K562 (cell line): ENCODE results near the gene RAPGEF5. TPM values are rescaled to one million over a fixed set of nuclear protein-coding genes. Genes with fewer than 3 reads are reported as not detected.

Experiments used
- ATAC-seq: fragments of 200-7000 bp; cut with Tn5 transposase; 3 replicates; pipeline ENCODE4 v1.9.1; 2020; ENCODE audit warnings: moderate library complexity
- BruUV-seq: library from RNA; stranded (reverse); fragments of 400-500 nt; replicated peaks from 2 replicates; lab custom pipeline; 2021; lab: Mats Ljungman, UMichigan
- CTCF ChIA-PET: fragments of 300-600 bp; formaldehyde crosslinking; extraction: SDS; loops from one replicate; lab custom pipeline; 2021; ENCODE audit warnings: low intra/inter-chr PET ratio; lab: Yijun Ruan, JAX
- POLR2A ChIA-PET: fragments of 300-600, 350-650 bp; sonication (Branson Sonifier 250); formaldehyde crosslinking; extraction: SDS; loops from one replicate; lab custom pipeline; 2021; ENCODE audit warnings: antibody characterized with exemption, inconsistent platforms; lab: Yijun Ruan, JAX
- DNase-seq, 4 experiments: peaks; one replicate each; pipeline versions ENCODE4 v3.0.0 to v3.0.0-alpha.2; 2011 to 2018; ENCODE audit warnings: low spot score in 3 of 4, mixed read lengths in 3 of 4; ENCODE audit errors: extremely low read depth in 1 of 4
- FAIRE-seq: peaks from 2 replicates; lab custom pipeline; 2011; peaks lifted over from hg19 to GRCh38; lab: Jason Lieb, UNC
- H2AFZ ChIP-seq: 2 replicates; pipeline ENCODE4 v1.6.0; 2011; ENCODE audit warnings: low read depth, low read length, control low read depth, inconsistent platforms
- H3K27ac ChIP-seq: fragments of 200-600 bp; 3 replicates; pipeline ENCODE4 v1.8.0; 2011; ENCODE audit warnings: low read depth, mild to moderate bottlenecking, control low read depth, inconsistent platforms, low read length, moderate library complexity, mixed read lengths; ENCODE audit errors: extremely low read depth
- H3K27me3 ChIP-seq, 2 experiments: fragments of 300-600 bp in 1 of 2; 2 replicates in 1 of 2; 3 replicates in 1 of 2; pipeline versions ENCODE4 v1.6.0 to v1.8.0; 2011; ENCODE audit warnings: inconsistent platforms in 2 of 2, low read length in 2 of 2, mild to moderate bottlenecking in 1 of 2, mixed read lengths in 1 of 2, moderate library complexity in 1 of 2; ENCODE audit not compliant: control insufficient read depth in 2 of 2, insufficient read depth in 2 of 2
- H3K36me3 ChIP-seq: fragments of 300-600 bp; 3 replicates; pipeline ENCODE4 v1.8.0; 2011; ENCODE audit warnings: mild to moderate bottlenecking, low read length, inconsistent platforms; ENCODE audit not compliant: control insufficient read depth, insufficient read depth
- H3K4me1 ChIP-seq, 2 experiments: fragments of 200-600 bp in 1 of 2; replicated peaks in 1 of 2; 2 replicates in 1 of 2; 3 replicates in 1 of 2; pipeline versions ENCODE4 v1.5.1 to v1.8.0; 2011; ENCODE audit warnings: inconsistent platforms in 2 of 2, low read length in 2 of 2, mild to moderate bottlenecking in 1 of 2, mixed read lengths in 1 of 2, moderate library complexity in 1 of 2; ENCODE audit not compliant: control insufficient read depth in 2 of 2, insufficient read depth in 2 of 2
- H3K4me2 ChIP-seq: 2 replicates; pipeline ENCODE4 v1.6.1; 2011; ENCODE audit warnings: low read length, control low read depth, inconsistent platforms, mixed read lengths; ENCODE audit not compliant: insufficient read depth
- H3K4me3 ChIP-seq: fragments of 200-600 bp; sonication (generic), shearing (Covaris generic); 2 replicates; pipeline ENCODE4 v1.5.1; 2016; ENCODE audit warnings: control low read depth, inconsistent platforms
- H3K79me2 ChIP-seq: fragments of 200-600 bp; 3 replicates; pipeline ENCODE4 v1.8.0; 2011; ENCODE audit warnings: low read length, inconsistent platforms; ENCODE audit not compliant: control insufficient read depth, insufficient read depth
- H3K9ac ChIP-seq, 2 experiments: 2 replicates each; pipeline versions ENCODE4 v1.6.0 to v1.6.1; 2011; ENCODE audit warnings: low read depth in 2 of 2, low read length in 2 of 2, control low read depth in 1 of 2, inconsistent platforms in 1 of 2, mild to moderate bottlenecking in 1 of 2, mixed read lengths in 1 of 2; ENCODE audit not compliant: insufficient read depth in 1 of 2
- H3K9me1 ChIP-seq: one replicate; pipeline ENCODE4 v1.6.0; 2011; ENCODE audit warnings: inconsistent platforms, mild to moderate bottlenecking, low read length, moderate library complexity; ENCODE audit not compliant: control insufficient read depth, insufficient read depth
- H3K9me3 ChIP-seq: replicated peaks from 2 replicates; pipeline ENCODE4 v1.5.1; 2011; ENCODE audit warnings: low read depth, low read length, inconsistent platforms; ENCODE audit not compliant: control insufficient read depth, insufficient read depth
- H4K20me1 ChIP-seq: replicated peaks from 2 replicates; pipeline ENCODE4 v1.6.1; 2011; ENCODE audit warnings: low read length, inconsistent platforms, mixed read lengths; ENCODE audit not compliant: control insufficient read depth, insufficient read depth
- CBFA2T3 ChIP-seq: fragments of 450-650 bp; IDR thresholded peaks from 2 replicates; pipeline ENCODE4 v1.6.1; 2017
- CTCF ChIP-seq, 3 experiments: IDR thresholded peaks in 2 of 3; conservative IDR thresholded peaks in 1 of 3; 2 replicates each; pipeline ENCODE4 v1.5.1; 2011 to 2012; ENCODE audit warnings: low read length in 3 of 3, mild to moderate bottlenecking in 3 of 3, control low read depth in 2 of 3, improper control_type of control experiment in 1 of 3, inconsistent platforms in 1 of 3, low read depth in 1 of 3, mixed read lengths in 1 of 3, moderate library complexity in 1 of 3; ENCODE audit not compliant: insufficient read depth in 2 of 3
- E2F4 ChIP-seq: sonication (generic); formaldehyde crosslinking; IDR thresholded peaks from 2 replicates; pipeline ENCODE4 v1.8.0; 2022; ENCODE audit warnings: mild to moderate bottlenecking, low read depth, missing genetic modification reagents
- E2F6 ChIP-seq, 2 experiments: IDR thresholded peaks; 2 replicates each; pipeline ENCODE4 v1.6.1; 2011; ENCODE audit warnings: borderline replicate concordance in 1 of 2, control low read depth in 1 of 2, low read depth in 1 of 2, low read length in 1 of 2, mild to moderate bottlenecking in 1 of 2, mixed read lengths in 1 of 2, moderate library complexity in 1 of 2; ENCODE audit not compliant: insufficient read depth in 1 of 2, insufficient read length in 1 of 2, poor library complexity in 1 of 2, severe bottlenecking in 1 of 2; ENCODE audit errors: extremely low read depth in 1 of 2
- EP300 ChIP-seq: IDR thresholded peaks from 2 replicates; pipeline ENCODE4 v1.6.1; 2012; ENCODE audit warnings: low read length, improper control_type of control experiment
- KLF10 ChIP-seq: fragments of 250-450 bp; sonication (Bioruptor Pico); IDR thresholded peaks from 2 replicates; pipeline ENCODE4 v1.6.1; 2021; ENCODE audit warnings: matching md5 sums
- NCOA2 ChIP-seq, 2 experiments: fragments of 450-650 bp; IDR thresholded peaks; 2 replicates each; pipeline ENCODE4 v1.6.1; 2018; ENCODE audit warnings: mild to moderate bottlenecking in 2 of 2, moderate library complexity in 1 of 2; ENCODE audit not compliant: partially characterized antibody in 2 of 2
- RB1 ChIP-seq: fragments of 450-650 bp; IDR thresholded peaks from 2 replicates; pipeline ENCODE4 v1.6.1; 2017; ENCODE audit warnings: low read depth, mild to moderate bottlenecking
- SRSF3 ChIP-seq: fragments of 200-400 bp; formaldehyde crosslinking; IDR thresholded peaks from 2 replicates; pipeline ENCODE4 v1.6.1; 2016; ENCODE audit warnings: mild to moderate bottlenecking, low read length, moderate library complexity; ENCODE audit not compliant: insufficient read depth
- SRSF7 ChIP-seq: fragments of 200-400 bp; formaldehyde crosslinking; optimal IDR thresholded peaks from 2 replicates; pipeline ENCODE3; 2017; ENCODE audit warnings: mild to moderate bottlenecking, low read depth, low read length
- ZBTB33 ChIP-seq: sonication (generic); formaldehyde crosslinking; IDR thresholded peaks from 2 replicates; pipeline ENCODE4 v1.8.1; 2023; ENCODE audit warnings: mild to moderate bottlenecking, missing genetic modification reagents
- ZNF140 ChIP-seq: fragments of 250-450 bp; sonication (Bioruptor Pico); IDR thresholded peaks from 2 replicates; pipeline ENCODE4 v1.8.0; 2021; ENCODE audit warnings: moderate library complexity, mild to moderate bottlenecking, inconsistent platforms
- ZNF232 ChIP-seq: sonication (generic); formaldehyde crosslinking; IDR thresholded peaks from 2 replicates; pipeline ENCODE4 v1.8.0; 2022; ENCODE audit warnings: mild to moderate bottlenecking, missing genetic modification reagents
- ZNF398 ChIP-seq: fragments of 250-450 bp; sonication (Bioruptor Pico); IDR thresholded peaks from 2 replicates; pipeline ENCODE4 v1.8.0; 2021; ENCODE audit warnings: moderate library complexity, mild to moderate bottlenecking, inconsistent platforms
- ZNF696 ChIP-seq: fragments of 250-450 bp; sonication (Bioruptor Pico); conservative IDR thresholded peaks from 2 replicates; pipeline ENCODE4 v1.4.0; 2020; ENCODE audit warnings: mild to moderate bottlenecking, moderate library complexity
- WGBS: fragments of 100-300 bp; shearing (Covaris generic); methylation state at CpG from one replicate; pipeline ENCODE4 v1.1.6; 2016; ENCODE audit warnings: low coverage, mixed read lengths; ENCODE audit not compliant: insufficient coverage; ENCODE audit errors: missing lambda C conversion rate; 5-methylcytosine and 5-hydroxymethylcytosine counted together
- in situ Hi-C: fragments of 300-500 bp; cut with MboI; formaldehyde crosslinking; loops from 4 replicates; pipeline ENCODE4 v1.15.0; 2018; ENCODE audit warnings: inconsistent platforms, mixed read lengths
- intact Hi-C: fragments of 100-400 bp; cut with micrococcal nuclease; formaldehyde crosslinking; loops from 2 replicates; pipeline ENCODE4 v1.14.2; 2022
- polyA plus RNA-seq, 8 experiments: library from polyadenylated mRNA; depleted of rRNA in 4 of 8; stranded (reverse) in 5 of 8; unstranded in 3 of 8; fragments of >200 nt; fragmentation: Nextera tagmentation in 2 of 8; fragmentation: Illumina TruSeq in 1 of 8; extraction: Ambion mirVana in 2 of 8; extraction: Trizol in 1 of 8; gene quantifications; 2 replicates each; pipeline versions ENCODE4 v1.2.1 to v1.2.3, GENCODE V29; 2011 to 2014; ENCODE audit warnings: inconsistent platforms in 1 of 8, missing spikeins in 1 of 8
- total RNA-seq, 7 experiments: library from RNA; depleted of rRNA in 6 of 7; stranded (reverse); fragments of >200 nt in 6 of 7; fragmentation: Illumina TruSeq in 2 of 7; extraction: Trizol in 2 of 7; gene quantifications; 2 replicates each; pipeline versions ENCODE4 v1.2.1 to v1.2.3, GENCODE V29; 2011 to 2021; ENCODE audit warnings: low replicate concordance in 1 of 7

Gene RAPGEF5
- total and polyA plus RNA-seq, 9 of the 15 experiments (the other 6 are each of a cell fraction or from before 2014, with no cell fraction given), result 0.39 to 2.0 (median 1.1) TPM

- no peaks in the 10 kb centered on the region for H3K79me2 ChIP-seq
- no peak for ATAC-seq
- no peak for DNase-seq
- no peak overlapping the region for H3K4me3 ChIP-seq
- H3K9me1 ChIP-seq, result no peaks in the 10 kb centered on the region
- CTCF ChIA-PET, result no interaction called here
- POLR2A ChIA-PET, result no interaction called here
- no peaks in the 10 kb centered on the region for H3K9me3 ChIP-seq
- H4K20me1 ChIP-seq, result no peaks in the 10 kb centered on the region
- BruUV-seq, result no TSS peak
- FAIRE-seq, result no peak
- intact Hi-C loops, result loop anchor here (5.0 kb wide), 1 partner anchor 127 kb away; no protein-coding TSS in a partner anchor
- no peak overlapping the region for H3K4me2 ChIP-seq
- in situ Hi-C loops, result no loop called here
- no peaks in the 10 kb centered on the region for H3K36me3 ChIP-seq
- WGBS, result 57% methylated on average over 4 of the region's 4 CpGs
- no peak overlapping the region for H2AFZ ChIP-seq
- no peak overlapping the region for H3K9ac ChIP-seq
- no peak overlapping the region for H3K27ac ChIP-seq
- peaks cover 6 to 10% of the 10 kb centered on the region in 2 experiments; a peak in 4 of 5 replicates for H3K4me1 ChIP-seq
- no peaks in the 10 kb centered on the region for H3K27me3 ChIP-seq
- TF ChIP-seq ZBTB33 (CRISPR knock-in tag) (no peak), SRSF7 (no peak), E2F4 (no peak), RB1 (no peak), CBFA2T3 (no peak), ZNF140 (CRISPR knock-in tag) (no peak), SRSF3 (no peak), NCOA2 (IDR thresholded peaks at IDR 0.05; ENCODE audit: partially characterized antibody in 2 of 2) (no peak), ZNF398 (no peak), ZNF696 (CRISPR knock-in tag) (no peak), KLF10 (no peak), EP300 (no peak), CTCF (IDR thresholded peaks at IDR 0.05 in 2 of 3, conservative IDR thresholded peaks at IDR 0.05 in 1 of 3; ENCODE audit: insufficient read depth in 2 of 3, low read depth in 1 of 3, low read length in 3 of 3) (no peak), E2F6 (IDR thresholded peaks at IDR 0.05; ENCODE audit: borderline replicate concordance in 1 of 2, extremely low read depth in 1 of 2, insufficient read depth in 1 of 2, insufficient read length in 1 of 2, low read depth in 1 of 2, low read length in 1 of 2, poor library complexity in 1 of 2, severe bottlenecking in 1 of 2) (no peak), ZNF232 (no peak)
Observed at GRCh38 chr7:22325671-22326070, 31.3 kb downstream of the RAPGEF5 start.
